HEK293T (cell line): ENCODE data around the gene CHCHD10.

Experiments
- CTCF ChIA-PET: fragments of 350-600 bp; formaldehyde crosslinking; extraction: SDS; loops from one replicate; lab custom pipeline; 2021; ENCODE audit warnings: antibody characterized with exemption, inconsistent platforms; lab: Yijun Ruan, JAX
- POLR2A ChIA-PET: fragments of 350-600 bp; formaldehyde crosslinking; extraction: SDS; loops from one replicate; lab custom pipeline; 2020; ENCODE audit warnings: antibody characterized with exemption, inconsistent platforms; lab: Yijun Ruan, JAX
- DNase-seq: peaks from one replicate; pipeline ENCODE4 v3.0.0; 2012; ENCODE audit warnings: mixed read lengths; ENCODE audit errors: extremely low spot score
- ARNT ChIP-seq: fragments of 450-650 bp; IDR thresholded peaks from 2 replicates; pipeline ENCODE4 v1.6.1; 2017; ENCODE audit warnings: mild to moderate bottlenecking
- BHLHE40 ChIP-seq: fragments of 450-650 bp; IDR thresholded peaks from 2 replicates; pipeline ENCODE4 v1.6.1; 2016; ENCODE audit warnings: mild to moderate bottlenecking, moderate library complexity, borderline replicate concordance
- CTBP1 ChIP-seq: fragments of 450-650 bp; IDR thresholded peaks from 2 replicates; pipeline ENCODE4 v1.6.1; 2016; ENCODE audit warnings: borderline replicate concordance
- ELF4 ChIP-seq: fragments of 450-650 bp; IDR thresholded peaks from 2 replicates; pipeline ENCODE4 v1.6.1; 2017; ENCODE audit warnings: antibody characterized with exemption
- FOXA1 ChIP-seq: fragments of 450-650 bp; IDR thresholded peaks from 2 replicates; pipeline ENCODE4 v1.6.1; 2016; ENCODE audit warnings: mild to moderate bottlenecking
- FOXK2 ChIP-seq: fragments of 450-650 bp; IDR thresholded peaks from 2 replicates; pipeline ENCODE4 v1.6.1; 2016; ENCODE audit warnings: mild to moderate bottlenecking
- FOXM1 ChIP-seq: fragments of 450-650 bp; IDR thresholded peaks from 2 replicates; pipeline ENCODE4 v1.6.1; 2017; ENCODE audit warnings: mild to moderate bottlenecking, borderline replicate concordance
- HDGF ChIP-seq: fragments of 450-650 bp; IDR thresholded peaks from 2 replicates; pipeline ENCODE4 v1.6.1; 2017; ENCODE audit warnings: antibody characterized with exemption, borderline replicate concordance
- L3MBTL2 ChIP-seq: fragments of 450-650 bp; conservative IDR thresholded peaks from 2 replicates; pipeline ENCODE4 v1.6.1; 2016; ENCODE audit warnings: mild to moderate bottlenecking
- LEF1 ChIP-seq: fragments of 450-650 bp; IDR thresholded peaks from 2 replicates; pipeline ENCODE4 v1.6.1; 2017; ENCODE audit warnings: mild to moderate bottlenecking, borderline replicate concordance
- NFRKB ChIP-seq: fragments of 450-650 bp; IDR thresholded peaks from 2 replicates; pipeline ENCODE4 v1.6.1; 2016; ENCODE audit warnings: mild to moderate bottlenecking, moderate library complexity
- SP1 ChIP-seq: fragments of 450-650 bp; IDR thresholded peaks from 2 replicates; pipeline ENCODE4 v1.6.1; 2017
- SUZ12 ChIP-seq: fragments of 450-650 bp; IDR thresholded peaks from 2 replicates; pipeline ENCODE4 v1.6.1; 2016; ENCODE audit warnings: mild to moderate bottlenecking
- TARDBP ChIP-seq: fragments of 450-650 bp; IDR thresholded peaks from 2 replicates; pipeline ENCODE4 v1.6.1; 2016
- ZNF384 ChIP-seq: fragments of 450-650 bp; IDR thresholded peaks from 2 replicates; pipeline ENCODE4 v1.6.1; 2016
- TF ChIP-seq, protein P1 (sequence below): fragments of 450-650 bp; IDR thresholded peaks from 2 replicates; pipeline ENCODE4 v1.6.1; 2016

The CHCHD10 gene

DNA sequence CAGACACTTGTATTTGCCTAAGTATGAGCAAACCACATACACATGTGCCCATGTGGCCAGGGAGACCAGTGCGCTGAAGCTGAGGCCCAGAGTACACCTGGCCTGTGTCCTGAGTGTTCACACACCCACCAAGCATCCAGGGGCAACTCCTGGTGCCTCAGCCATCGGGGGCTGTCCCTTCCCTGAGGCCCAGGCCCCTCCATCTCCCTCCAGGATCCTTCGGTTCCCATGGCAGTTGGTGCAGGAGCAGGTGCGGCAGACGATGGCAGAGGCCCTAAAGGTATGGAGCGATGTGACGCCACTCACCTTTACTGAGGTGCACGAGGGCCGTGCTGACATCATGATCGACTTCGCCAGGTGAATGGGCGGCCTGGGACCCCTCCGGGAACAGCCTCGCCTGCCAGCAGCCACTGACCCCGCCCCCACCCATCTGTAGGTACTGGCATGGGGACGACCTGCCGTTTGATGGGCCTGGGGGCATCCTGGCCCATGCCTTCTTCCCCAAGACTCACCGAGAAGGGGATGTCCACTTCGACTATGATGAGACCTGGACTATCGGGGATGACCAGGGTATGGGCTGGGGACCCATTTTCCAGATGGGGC is 12.5 kb upstream of the CHCHD10 start:
- DNase-seq, result no peak
- ChIA-PET CTCF (no interaction called here), POLR2A (interaction anchor here (1.0 kb wide), 1 partner anchor 63 kb away, joined by 3 read pairs; no protein-coding TSS in a partner anchor)
- TF ChIP-seq BHLHE40 (no peak), CTBP1 (no peak), FOXM1 (no peak), ELF4 (no peak), FOXA1 (no peak), ARNT (no peak), L3MBTL2 (no peak), FOXK2 (no peak), LEF1 (no peak), TARDBP (no peak), SUZ12 (no peak), ZNF384 (no peak), SP1 (no peak)
- TF ChIP-seq, protein P1, sequence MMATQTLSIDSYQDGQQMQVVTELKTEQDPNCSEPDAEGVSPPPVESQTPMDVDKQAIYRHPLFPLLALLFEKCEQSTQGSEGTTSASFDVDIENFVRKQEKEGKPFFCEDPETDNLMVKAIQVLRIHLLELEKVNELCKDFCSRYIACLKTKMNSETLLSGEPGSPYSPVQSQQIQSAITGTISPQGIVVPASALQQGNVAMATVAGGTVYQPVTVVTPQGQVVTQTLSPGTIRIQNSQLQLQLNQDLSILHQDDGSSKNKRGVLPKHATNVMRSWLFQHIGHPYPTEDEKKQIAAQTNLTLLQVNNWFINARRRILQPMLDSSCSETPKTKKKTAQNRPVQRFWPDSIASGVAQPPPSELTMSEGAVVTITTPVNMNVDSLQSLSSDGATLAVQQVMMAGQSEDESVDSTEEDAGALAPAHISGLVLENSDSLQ, result no peak

DNA sequence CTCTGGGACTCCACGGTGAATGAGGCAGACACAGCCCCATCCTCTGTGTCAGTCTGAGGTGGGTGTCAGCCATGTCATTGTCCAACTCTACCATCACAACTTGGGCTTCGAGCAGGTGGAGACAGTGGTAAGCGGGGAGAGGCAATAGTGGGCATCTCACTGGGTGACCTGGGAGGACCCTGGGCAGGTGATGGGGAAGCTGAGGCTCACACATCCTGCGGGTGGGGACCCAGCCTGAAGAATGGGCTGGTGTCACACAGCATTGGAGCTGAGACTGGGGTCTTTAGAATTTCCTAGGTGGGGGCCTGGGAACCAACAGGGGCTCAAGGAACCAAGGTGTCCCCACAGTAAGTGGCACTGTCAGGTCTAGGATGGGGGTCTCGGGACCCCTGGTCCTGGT is 12.0 kb upstream of the CHCHD10 start:
- ChIA-PET POLR2A (no interaction called here), CTCF (no interaction called here)
- no peak for DNase-seq
- TF ChIP-seq ARNT (no peak), ELF4 (no peak), FOXK2 (no peak), HDGF (no peak), CTBP1 (no peak), SP1 (no peak), NFRKB (no peak), L3MBTL2 (no peak), ZNF384 (no peak), FOXA1 (no peak), TARDBP (no peak), BHLHE40 (no peak), SUZ12 (no peak), FOXM1 (no peak), LEF1 (no peak)
- TF ChIP-seq, protein P1, result no peak

GRCh38 chr22:23779083-23779482 is 11.3 kb upstream of the CHCHD10 start:
- TF ChIP-seq SUZ12 (no peak), SP1 (no peak), NFRKB (no peak), L3MBTL2 (no peak), CTBP1 (no peak), ZNF384 (no peak)
- DNase-seq, result no peak
- CTCF ChIA-PET, result no interaction called here
- POLR2A ChIA-PET, result no interaction called here

DNA sequence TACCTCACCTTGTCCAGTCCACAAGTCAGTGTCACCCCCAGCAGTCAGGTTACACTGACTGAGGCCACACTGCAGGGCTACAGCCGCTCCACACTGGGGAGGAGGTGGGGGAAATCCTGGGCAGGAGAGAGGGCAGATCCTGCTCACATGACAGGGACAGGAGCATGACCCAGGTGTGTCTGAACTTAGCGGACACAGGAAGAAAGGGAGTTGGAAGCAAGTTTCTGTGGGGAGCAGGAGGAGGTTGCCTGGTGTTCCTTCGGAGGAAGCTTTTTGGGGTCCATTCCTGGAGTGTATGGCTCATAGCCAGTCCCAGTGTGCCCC is 10.8 kb upstream of the CHCHD10 start:
- ChIA-PET CTCF (no interaction called here), POLR2A (interaction anchor here (1.4 kb wide), 1 partner anchor 11 kb away, joined by 5 read pairs; the partner anchor contains the start of gene CHCHD10)
- DNase-seq, result no peak
- no peak for TF ChIP-seq TARDBP

GRCh38 chr22:23777776-23778576 is 10.2 kb upstream of the CHCHD10 start:
- ChIA-PET POLR2A (interaction anchor here (0.8 to 1.4 kb wide), 4 partner anchors 8 to 79 kb away, joined by 4 to 7 read pairs (median 4); partner anchors contain the start of genes CHCHD10 and SLC2A11), CTCF (no interaction called here)
- TF ChIP-seq FOXK2, result no peak
- no peak for TF ChIP-seq NFRKB
- TF ChIP-seq HDGF, result no peak
- TF ChIP-seq, protein P1, result no peak
- no peak for TF ChIP-seq ARNT
- TF ChIP-seq TARDBP, result no peak
- no peak for TF ChIP-seq SP1
- TF ChIP-seq LEF1, result no peak
- no peak for TF ChIP-seq SUZ12
- DNase-seq, result no peak

DNA sequence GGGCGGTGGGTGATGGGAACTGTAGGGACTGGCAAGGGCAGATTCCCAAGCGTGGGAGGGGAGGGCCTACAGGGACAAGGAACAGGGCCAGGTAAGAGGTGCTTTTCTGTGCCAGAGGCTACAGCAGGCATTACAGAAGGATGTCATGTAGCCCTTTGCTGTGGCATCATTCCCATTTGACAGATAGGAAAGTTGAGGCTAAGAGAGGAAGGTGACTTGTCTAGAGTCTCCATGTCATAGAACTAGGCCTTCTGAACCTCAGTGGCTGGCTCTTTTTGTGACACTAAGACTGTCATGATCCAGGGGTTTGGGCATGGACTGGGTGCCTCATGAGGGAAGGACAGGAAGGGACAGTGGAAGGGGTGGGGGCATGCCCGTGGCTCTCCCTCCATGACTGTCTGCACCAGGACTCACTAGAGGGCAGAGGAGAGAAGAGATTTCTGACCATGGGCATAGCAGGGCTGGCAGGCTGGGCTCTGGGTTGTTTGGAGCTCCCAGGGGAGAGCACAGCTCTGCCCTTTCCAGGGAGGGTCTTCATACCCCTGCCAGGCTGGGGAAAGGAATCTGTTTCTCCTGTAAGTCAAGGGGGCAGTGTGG is 8.1 kb upstream of the CHCHD10 start:
- no peak for DNase-seq
- POLR2A ChIA-PET, result interaction anchor here (1.0 to 3.3 kb wide), 4 partner anchors 9 to 82 kb away, joined by 3 to 23 read pairs (median 10); partner anchors contain the start of genes SLC2A11 and SMARCB1
- CTCF ChIA-PET, result interaction anchor here (0.6 to 1.1 kb wide), 2 partner anchors 12 to 370 kb away, joined by 3 read pairs; no protein-coding TSS in a partner anchor
- TF ChIP-seq NFRKB (no peak), SUZ12 (no peak), HDGF (no peak), FOXK2 (no peak), SP1 (no peak)
